Measurements from ENCODE around the gene UBXN6.

UBXN6 gene

DNA sequence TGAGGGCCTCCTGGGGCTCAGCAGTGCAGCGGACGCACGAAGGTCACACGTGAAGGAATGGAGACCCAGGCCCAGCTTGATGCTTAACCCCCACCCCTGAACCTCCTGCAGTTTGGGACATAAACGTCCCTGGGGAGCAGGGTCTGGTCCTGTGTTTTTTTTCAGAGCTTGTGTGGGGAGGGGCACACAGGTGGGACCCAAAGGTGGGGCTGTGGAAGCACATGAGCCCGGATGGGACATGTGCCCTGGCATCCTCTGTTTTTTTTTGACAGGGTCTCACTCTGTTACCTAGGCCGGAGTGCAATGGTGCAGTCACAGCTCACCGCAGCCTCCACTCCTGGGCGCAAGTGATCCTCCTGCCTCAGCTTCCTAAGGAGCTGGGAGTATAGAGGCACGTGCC lies 20.5 kb downstream of the UBXN6 start:
- DNase-seq: no peak

- DNase-seq: no peak
Observed at GRCh38 chr19:4436231-4436630, 21.4 kb downstream of the UBXN6 start.

DNA sequence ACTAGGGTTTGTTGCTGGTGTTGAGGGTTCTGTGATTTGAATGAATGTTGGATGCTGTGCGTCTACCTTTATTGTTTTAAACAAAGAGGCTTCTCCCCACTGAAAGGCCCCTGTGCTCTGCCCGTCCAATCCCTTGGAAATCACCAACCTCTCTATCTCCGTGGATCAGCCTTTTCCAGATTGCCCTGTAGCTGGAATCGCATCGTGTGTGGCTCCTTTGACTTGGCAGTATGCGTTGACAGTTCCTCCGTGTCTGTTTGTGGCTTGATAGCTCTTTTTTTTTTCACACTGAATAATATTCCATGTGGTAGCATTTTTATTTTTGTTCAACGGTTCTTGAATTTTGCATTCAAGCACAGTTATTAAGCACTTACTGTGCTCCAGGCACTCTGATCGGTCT lies 23.2 kb downstream of the UBXN6 start:
- no peak for DNase-seq

DNA sequence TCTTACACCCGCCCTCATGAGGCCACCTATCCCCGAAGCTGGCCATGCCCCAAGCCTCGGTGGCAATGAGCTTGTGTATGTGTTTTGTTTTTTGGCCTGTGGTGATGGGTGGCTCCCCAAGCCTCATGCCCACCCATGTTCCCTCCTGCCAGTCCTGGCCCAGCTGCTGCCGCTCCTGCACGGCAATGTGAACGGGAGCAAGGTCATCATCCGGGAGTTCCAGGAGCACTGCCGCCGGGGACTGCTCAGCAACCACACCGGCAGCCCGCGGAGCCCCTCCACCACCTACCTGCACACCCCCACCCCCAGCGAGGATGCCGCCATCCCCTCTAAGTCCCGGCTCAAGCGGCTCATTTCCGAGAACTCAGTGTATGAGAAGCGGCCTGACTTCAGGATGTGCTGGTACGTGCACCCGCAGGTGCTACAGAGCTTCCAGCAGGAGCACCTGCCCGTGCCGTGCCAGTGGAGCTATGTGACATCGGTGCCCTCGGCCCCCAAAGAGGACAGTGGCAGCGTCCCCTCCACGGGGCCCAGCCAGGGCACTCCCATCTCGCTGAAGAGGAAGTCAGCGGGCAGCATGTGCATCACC lies 24.6 kb downstream of the UBXN6 start:
- no peak for DNase-seq

- no peak for DNase-seq
Observed at GRCh38 chr19:4431808-4432674, 25.6 kb downstream of the UBXN6 start.

DNA sequence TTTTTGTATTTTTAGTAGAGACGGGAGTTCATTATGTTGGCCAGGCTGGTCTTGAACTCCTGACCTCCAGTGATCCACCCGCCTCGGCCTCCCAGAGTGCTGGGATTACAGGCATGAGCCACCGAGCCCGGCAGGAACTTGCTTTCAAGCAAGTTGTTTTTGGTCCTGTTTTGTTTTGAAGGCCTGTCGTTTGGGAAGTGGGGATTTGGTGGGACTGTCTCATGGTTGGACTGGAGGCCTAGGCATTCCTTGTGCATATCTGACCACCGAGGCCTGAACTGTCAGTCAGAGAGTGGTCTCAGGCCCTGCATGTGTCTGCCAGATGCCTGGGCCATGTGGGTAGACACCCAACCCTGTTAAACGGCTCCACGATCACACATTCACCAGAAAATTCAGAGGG lies 26.3 kb downstream of the UBXN6 start:
- DNase-seq: no peak

DNA sequence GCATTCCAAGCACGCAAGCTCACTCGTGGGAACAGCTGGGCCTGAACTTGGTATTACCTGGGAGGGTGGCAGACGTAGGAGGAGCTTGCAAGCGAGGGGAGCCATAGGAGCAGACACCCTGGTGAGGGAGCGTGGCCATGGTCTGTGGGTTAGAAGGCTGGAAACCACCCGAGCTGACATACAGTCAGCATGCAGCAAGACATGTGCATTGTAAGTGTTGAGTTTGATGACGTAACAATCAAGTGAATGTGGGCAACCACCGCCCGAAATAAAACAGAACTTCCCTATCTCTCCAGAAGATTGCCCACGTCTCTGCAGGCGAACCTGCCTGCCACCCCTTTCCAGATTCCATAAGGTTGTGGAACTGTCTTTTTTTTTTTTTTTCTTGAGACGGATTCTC lies 26.8 kb downstream of the UBXN6 start:
- no peak for DNase-seq

GRCh38 chr19:4429771-4430171 lies 27.8 kb downstream of the UBXN6 start:
- no peak for DNase-seq

GRCh38 chr19:4429256-4429655 lies 28.3 kb downstream of the UBXN6 start:
- no peak for DNase-seq

GRCh38 chr19:4428326-4428975 lies 29.1 kb downstream of the UBXN6 start:
- no peak for DNase-seq

DNA sequence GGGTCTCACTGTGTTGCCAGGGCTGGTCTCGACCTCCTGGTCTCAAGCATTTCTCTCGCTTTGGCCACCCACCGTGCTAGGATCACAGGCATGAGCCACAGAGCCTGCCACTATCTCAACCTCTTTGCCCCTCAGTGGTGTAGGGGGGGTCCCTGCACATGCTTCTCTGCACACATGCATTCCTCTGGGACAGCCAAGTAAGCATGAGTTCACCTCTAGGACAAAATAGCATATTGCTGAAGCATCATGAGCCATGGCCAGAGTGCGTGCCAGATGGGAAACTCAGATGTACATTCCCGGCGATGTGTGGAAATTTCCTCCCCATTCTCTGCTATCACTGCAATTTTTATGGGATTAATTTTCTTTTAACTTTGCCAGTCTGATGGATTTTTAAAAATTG lies 32.1 kb downstream of the UBXN6 start:
- DNase-seq: no peak

DNA sequence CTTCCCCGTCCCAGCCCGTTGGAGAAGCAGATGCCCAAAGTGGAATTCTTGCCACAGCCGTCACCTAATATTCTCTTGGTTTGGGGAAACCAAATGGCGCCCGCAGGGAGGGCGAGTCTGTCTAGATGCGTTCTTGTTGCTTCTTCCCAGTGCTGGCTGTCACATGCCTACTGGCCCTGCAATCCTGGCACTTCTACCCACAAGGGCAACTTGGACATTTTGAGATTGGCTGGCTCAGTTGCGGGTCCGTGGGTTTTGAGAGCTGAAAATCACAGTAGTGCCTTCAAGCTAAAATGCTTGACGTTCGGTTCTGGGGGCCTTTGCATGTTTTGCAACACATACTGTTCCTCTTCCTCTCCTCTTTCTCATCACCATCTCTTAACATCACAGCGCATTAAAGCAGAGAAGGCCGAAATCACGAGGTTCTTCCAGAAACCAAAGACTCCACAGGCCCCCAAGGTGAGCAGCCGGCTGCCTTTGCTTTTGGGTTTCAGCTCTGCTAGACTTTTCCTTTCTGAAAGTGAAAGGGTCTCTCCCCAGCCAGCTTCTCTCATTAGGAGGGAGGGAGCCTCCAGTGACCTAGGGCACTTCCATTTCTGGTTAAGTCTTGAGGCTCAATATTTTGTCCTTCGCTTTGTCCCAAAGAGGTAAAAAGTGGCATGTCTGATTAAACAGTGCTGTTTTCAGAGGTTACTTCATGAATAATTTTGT lies 34.0 kb downstream of the UBXN6 start:
- no peak for DNase-seq

DNA sequence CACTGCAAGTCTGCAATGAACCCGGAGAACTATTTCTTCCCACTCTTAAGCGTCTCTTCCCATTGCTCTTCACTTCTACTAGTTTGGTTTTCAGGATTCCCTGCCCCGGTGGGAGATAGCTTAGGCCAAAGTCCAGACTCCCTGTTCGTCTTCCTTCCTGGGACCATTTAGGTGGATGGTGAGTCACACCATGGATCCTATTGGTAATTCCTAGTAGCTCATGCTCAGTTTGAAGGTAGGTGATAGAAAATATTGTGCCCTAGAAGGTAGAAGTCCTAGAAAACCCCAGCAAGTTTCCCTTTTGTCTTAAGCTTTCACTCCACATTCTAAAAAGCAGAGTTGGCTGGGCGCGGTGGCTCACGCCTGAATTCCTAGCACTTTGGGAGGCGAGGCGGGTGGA lies 41.3 kb downstream of the UBXN6 start:
- DNase-seq: no peak

GRCh38 chr19:4415352-4415751 lies 42.2 kb downstream of the UBXN6 start:
- no peak for DNase-seq

DNA sequence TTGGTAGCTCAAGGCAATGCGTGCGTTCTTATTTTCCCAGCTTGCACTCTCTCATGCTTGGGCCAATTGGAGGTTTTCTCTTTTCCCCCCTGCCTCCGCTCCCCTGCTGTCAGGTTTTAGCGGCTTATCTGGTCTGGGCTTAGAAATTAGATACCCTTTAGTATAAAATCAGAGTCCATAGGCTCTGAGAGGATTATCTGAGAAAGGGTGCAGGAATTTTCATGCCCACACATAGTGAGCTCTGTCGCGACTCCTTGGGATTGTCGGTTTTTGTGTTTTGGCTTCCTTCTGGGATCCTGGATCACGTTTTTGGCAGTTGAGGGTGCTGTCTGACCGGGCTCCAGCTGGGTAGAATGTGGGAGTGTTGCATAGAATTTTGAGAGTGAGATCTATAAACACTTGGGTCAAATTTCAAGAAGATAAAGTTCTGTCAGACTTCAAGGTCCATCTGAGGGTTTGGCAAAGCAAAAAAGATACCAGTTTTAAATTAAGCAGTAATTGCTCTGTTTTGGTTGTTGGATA lies 42.7 kb downstream of the UBXN6 start:
- DNase-seq: no peak

DNA sequence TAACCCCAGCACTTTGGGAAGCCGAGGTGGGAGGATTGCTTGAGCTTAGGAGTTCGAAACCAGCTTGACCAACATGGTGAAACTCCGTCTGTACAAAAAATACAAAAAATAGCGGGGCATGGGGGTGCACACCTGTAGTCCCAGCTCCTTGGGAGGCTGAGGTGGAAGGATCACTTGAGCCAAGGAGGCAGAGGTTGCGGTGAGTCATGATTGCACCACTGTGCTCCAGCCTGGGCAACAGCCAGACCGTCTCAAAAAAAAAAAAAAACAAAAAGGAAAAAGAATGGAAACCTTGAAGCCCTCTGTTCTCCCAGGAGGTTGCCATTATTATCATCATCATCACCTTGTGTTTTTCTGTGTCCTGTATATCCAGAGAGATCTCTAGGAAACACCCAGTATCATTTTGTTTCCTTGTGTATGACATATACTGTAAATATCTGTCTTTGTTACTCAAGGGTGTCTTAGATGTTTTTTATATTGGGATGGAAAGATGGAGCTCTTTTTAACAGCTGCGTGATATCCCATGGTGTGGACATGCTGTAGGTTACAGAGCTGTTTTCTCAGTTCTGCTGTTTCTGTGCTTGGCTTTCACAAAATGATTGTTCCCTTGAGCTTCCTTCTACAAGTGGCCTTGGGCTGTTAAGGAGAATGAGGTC lies 43.3 kb downstream of the UBXN6 start:
- DNase-seq: no peak

DNA sequence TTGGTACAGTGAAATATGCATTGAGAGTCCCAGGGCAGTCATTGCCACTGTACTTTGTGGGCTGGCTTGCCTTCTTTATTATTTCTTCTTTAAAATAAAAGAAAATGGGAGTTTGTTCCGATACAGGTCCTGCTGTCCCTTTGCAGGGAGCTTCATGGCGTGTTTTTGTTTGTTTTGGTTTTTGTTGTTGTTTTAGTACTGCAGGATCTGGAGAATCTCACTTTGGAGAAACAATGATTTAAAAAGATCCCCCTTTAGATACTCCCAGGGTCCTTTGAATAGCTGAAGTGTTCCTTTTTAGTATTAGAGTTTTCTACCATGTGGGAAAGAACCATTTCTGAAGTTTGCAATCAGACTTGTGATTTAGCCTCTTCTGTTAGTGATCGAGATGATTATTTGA lies 44.0 kb downstream of the UBXN6 start:
- DNase-seq: no peak

GRCh38 chr19:4409123-4409933 lies 48.3 kb downstream of the UBXN6 start:
- DNase-seq: no peak

DNA sequence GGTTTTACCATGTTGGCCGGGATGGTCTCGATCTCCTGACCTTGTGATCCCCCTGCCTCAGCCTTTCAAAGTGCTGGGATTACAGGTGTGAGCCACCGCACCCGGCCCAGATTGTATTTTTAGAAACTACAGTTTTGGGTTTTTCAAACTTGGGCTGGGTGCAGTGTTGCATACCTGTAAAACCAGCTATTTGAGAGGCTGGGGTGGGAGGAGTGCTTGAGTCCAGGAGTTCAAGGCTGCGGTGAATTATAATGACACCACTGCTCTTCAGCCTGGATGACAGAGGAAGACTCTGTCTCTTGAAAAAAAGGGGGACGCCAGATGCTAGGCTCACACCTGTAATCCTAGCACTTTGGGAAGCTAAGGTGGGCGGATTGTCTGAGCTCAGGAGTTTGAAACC lies 51.0 kb downstream of the UBXN6 start:
- no peak for DNase-seq

- no peak for DNase-seq
Observed at GRCh38 chr19:4405977-4406376, 51.6 kb downstream of the UBXN6 start.

DNA sequence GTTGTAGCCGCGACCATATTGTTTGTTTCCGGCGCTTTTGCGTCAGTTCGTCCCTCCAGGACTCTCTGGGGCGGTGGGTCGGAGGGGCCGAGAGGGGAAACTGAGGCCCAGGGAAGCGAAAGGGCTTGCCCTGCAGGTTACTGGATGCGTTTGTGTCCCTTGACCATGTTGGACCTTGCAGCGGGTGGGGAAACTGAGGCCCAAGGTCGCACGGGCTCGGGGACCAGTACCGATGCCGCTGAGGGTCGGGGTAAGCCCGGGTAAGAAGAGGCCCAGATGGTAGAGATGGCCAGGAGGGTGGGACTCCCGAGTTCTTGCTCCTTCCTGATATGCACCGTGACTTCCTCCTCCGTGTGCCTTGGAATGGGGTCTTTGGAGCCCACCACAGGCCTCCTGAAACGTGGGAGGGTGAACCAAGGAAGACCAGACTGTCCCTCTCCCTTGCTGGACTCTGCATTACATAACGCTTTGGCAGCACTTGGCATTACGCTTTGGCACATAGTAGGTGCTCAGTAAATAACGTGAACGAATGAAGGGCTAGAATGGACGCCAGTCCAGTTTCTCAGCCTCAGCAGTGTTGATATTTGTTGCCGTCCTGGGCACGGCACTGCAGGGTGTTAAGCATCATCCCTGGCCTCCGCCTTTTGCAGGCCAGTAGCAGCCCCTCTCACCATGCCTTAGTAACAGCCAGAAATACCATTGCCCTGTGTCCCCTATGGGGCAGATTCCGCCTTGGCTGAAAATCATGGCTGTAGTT lies 54.4 kb downstream of the UBXN6 start:
- DNase-seq: no peak

All from DMS79 (cell line).